ENCODE data around the gene HOXB1.

GRCh38 chr17:48552466-48553189 is 21.8 kb upstream of the HOXB1 start:
- TF ChIP-seq POLR2A (IDR thresholded peaks at IDR 0.05) (no peak), CTCF (IDR thresholded peaks at IDR 0.05) (no peak)
